ENCODE data around the gene ZDHHC8.
"Not testable (repeated sequence)": the region's sequence is repeated elsewhere in the genome, so short reads cannot be mapped to it uniquely, and the experiment has no call there.

Gene ZDHHC8

GRCh38 chr22:20159076-20159475, 27.5 kb downstream of the ZDHHC8 start:
- no peak for DNase-seq (ENCODE audit: low read depth in 2 of 2)

GRCh38 chr22:20159531-20159930, 27.9 kb downstream of the ZDHHC8 start:
- DNase-seq (ENCODE audit: low read depth in 2 of 2), result not testable (repeated sequence)

- no peak for DNase-seq (ENCODE audit: low read depth in 2 of 2)
These were observed 28.4 kb downstream of the ZDHHC8 start for GRCh38 chr22:20160041-20160440.

GRCh38 chr22:20164863-20165262, 33.3 kb downstream of the ZDHHC8 start:
- DNase-seq (ENCODE audit: low read depth in 2 of 2), result no peak

- no peak for DNase-seq (ENCODE audit: low read depth in 2 of 2)
These were observed 33.8 kb downstream of the ZDHHC8 start for GRCh38 chr22:20165421-20165820.

- DNase-seq (ENCODE audit: low read depth in 2 of 2), result no peak
These were observed 34.3 kb downstream of the ZDHHC8 start for GRCh38 chr22:20165913-20166312.

- DNase-seq (ENCODE audit: low read depth in 2 of 2), result no peak
These were observed 35.1 kb downstream of the ZDHHC8 start for GRCh38 chr22:20166703-20167102.

- DNase-seq (ENCODE audit: low read depth in 2 of 2), result no peak
These were observed 36.2 kb downstream of the ZDHHC8 start for GRCh38 chr22:20167643-20168322.

GRCh38 chr22:20169253-20169822, 37.7 kb downstream of the ZDHHC8 start:
- no peak for DNase-seq (ENCODE audit: low read depth in 2 of 2)

GRCh38 chr22:20170170-20170569, 38.6 kb downstream of the ZDHHC8 start:
- no peak for DNase-seq (ENCODE audit: low read depth in 2 of 2)

GRCh38 chr22:20171288-20172140, 39.9 kb downstream of the ZDHHC8 start:
- DNase-seq (ENCODE audit: low read depth in 2 of 2), result no peak

GRCh38 chr22:20172141-20172613, 40.6 kb downstream of the ZDHHC8 start:
- DNase-seq (ENCODE audit: low read depth in 2 of 2), result no peak

GRCh38 chr22:20173246-20173645, 41.6 kb downstream of the ZDHHC8 start:
- no peak for DNase-seq (ENCODE audit: low read depth in 2 of 2)

GRCh38 chr22:20173772-20174171, 42.2 kb downstream of the ZDHHC8 start:
- no peak for DNase-seq (ENCODE audit: low read depth in 2 of 2)

GRCh38 chr22:20174785-20175596, 43.4 kb downstream of the ZDHHC8 start:
- DNase-seq (ENCODE audit: low read depth in 2 of 2), result no peak

- no peak for DNase-seq (ENCODE audit: low read depth in 2 of 2)
These were observed 43.9 kb downstream of the ZDHHC8 start for GRCh38 chr22:20175597-20175900.

GRCh38 chr22:20176421-20177085, 44.9 kb downstream of the ZDHHC8 start:
- DNase-seq (ENCODE audit: low read depth in 2 of 2), result no peak

- DNase-seq (ENCODE audit: low read depth in 2 of 2), result no peak
These were observed 45.8 kb downstream of the ZDHHC8 start for GRCh38 chr22:20177217-20177911.

GRCh38 chr22:20178075-20178914, 46.7 kb downstream of the ZDHHC8 start:
- no peak for DNase-seq (ENCODE audit: low read depth in 2 of 2)

- no peak for DNase-seq (ENCODE audit: low read depth in 2 of 2)
These were observed 47.3 kb downstream of the ZDHHC8 start for GRCh38 chr22:20178915-20179227.

All from stimulated activated CD4-positive, alpha-beta T cell treated with anti-CD3 and anti-CD28 coated beads, Interleukin-12 subunit alpha, Interleukin-12 subunit beta, amount 100 ng/mL, for 24 hours (primary cell).